ENCODE data around the gene KATNIP.

Gene KATNIP

DNA sequence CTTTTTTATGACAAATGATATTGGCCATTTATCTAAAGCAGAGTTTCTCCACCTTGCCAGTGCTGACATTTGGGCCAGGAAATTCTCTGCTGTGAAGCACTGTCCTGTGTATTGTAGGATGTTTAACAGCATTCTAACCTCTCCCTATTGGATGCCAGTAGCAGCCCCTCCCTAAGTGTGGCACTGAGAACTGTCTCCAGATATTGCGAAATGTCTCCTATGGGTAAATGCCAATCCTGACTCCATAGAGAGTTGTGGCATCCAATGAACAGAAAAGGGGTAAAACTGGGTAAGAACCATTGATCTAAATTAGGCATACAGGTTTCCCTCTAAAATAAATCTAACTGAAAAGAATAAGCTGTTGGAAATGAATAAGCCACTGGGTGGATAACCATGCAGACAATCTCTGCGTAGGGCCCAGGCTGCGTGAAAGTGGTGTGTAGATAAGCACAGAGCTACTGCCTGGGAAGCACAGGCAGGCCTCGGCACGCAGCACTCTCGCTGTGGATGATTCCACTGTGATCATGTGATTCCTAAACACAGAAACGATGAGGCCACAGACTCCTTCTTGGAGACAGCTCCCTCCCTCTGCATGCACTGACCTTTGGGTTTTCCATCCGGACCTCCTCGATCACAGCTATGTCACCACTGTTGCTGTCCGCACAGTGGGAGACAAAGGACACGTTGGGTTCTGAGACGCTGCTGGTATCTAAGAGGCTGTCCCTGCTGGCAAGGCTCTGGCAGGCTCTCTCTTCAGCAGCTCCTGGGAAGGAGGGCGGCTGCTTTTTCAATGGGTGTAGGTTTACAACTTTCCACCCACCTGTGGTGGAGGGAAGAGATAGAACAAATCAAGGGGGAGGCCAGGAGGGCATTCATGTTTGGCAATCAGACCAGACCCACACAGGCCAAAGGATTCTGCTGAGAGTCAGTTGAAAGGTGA lies 44.4 kb upstream of the KATNIP start:
- Histone ChIP-seq H3K27me3 (ENCODE audit: insufficient read depth, poor library complexity, severe bottlenecking) (no peaks in the 10 kb centered on the region), H3K4me3 (replicated peaks; ENCODE audit: insufficient read depth, low read length) (no peak overlapping the region), H3K27ac (replicated peaks) (no peak overlapping the region)
- no peak for DNase-seq (ENCODE audit: low read depth in 1 of 2, low spot score in 1 of 2)
- TF ChIP-seq GABPA (IDR thresholded peaks at IDR 0.05; ENCODE audit: low read depth) (no peak), SPI1 (IDR thresholded peaks at IDR 0.05; ENCODE audit: borderline replicate concordance, low read depth) (no peak), POLR2AphosphoS5 (IDR thresholded peaks at IDR 0.05; ENCODE audit: low read depth) (no peak)
- TF ChIP-seq, protein P1, sequence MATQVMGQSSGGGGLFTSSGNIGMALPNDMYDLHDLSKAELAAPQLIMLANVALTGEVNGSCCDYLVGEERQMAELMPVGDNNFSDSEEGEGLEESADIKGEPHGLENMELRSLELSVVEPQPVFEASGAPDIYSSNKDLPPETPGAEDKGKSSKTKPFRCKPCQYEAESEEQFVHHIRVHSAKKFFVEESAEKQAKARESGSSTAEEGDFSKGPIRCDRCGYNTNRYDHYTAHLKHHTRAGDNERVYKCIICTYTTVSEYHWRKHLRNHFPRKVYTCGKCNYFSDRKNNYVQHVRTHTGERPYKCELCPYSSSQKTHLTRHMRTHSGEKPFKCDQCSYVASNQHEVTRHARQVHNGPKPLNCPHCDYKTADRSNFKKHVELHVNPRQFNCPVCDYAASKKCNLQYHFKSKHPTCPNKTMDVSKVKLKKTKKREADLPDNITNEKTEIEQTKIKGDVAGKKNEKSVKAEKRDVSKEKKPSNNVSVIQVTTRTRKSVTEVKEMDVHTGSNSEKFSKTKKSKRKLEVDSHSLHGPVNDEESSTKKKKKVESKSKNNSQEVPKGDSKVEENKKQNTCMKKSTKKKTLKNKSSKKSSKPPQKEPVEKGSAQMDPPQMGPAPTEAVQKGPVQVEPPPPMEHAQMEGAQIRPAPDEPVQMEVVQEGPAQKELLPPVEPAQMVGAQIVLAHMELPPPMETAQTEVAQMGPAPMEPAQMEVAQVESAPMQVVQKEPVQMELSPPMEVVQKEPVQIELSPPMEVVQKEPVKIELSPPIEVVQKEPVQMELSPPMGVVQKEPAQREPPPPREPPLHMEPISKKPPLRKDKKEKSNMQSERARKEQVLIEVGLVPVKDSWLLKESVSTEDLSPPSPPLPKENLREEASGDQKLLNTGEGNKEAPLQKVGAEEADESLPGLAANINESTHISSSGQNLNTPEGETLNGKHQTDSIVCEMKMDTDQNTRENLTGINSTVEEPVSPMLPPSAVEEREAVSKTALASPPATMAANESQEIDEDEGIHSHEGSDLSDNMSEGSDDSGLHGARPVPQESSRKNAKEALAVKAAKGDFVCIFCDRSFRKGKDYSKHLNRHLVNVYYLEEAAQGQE (IDR thresholded peaks at IDR 0.05; ENCODE audit: insufficient replicate concordance, low read depth): no peak
- TF ChIP-seq, protein P2, sequence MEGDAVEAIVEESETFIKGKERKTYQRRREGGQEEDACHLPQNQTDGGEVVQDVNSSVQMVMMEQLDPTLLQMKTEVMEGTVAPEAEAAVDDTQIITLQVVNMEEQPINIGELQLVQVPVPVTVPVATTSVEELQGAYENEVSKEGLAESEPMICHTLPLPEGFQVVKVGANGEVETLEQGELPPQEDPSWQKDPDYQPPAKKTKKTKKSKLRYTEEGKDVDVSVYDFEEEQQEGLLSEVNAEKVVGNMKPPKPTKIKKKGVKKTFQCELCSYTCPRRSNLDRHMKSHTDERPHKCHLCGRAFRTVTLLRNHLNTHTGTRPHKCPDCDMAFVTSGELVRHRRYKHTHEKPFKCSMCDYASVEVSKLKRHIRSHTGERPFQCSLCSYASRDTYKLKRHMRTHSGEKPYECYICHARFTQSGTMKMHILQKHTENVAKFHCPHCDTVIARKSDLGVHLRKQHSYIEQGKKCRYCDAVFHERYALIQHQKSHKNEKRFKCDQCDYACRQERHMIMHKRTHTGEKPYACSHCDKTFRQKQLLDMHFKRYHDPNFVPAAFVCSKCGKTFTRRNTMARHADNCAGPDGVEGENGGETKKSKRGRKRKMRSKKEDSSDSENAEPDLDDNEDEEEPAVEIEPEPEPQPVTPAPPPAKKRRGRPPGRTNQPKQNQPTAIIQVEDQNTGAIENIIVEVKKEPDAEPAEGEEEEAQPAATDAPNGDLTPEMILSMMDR (IDR thresholded peaks at IDR 0.05; ENCODE audit: insufficient read depth, low read length): no peak

DNA sequence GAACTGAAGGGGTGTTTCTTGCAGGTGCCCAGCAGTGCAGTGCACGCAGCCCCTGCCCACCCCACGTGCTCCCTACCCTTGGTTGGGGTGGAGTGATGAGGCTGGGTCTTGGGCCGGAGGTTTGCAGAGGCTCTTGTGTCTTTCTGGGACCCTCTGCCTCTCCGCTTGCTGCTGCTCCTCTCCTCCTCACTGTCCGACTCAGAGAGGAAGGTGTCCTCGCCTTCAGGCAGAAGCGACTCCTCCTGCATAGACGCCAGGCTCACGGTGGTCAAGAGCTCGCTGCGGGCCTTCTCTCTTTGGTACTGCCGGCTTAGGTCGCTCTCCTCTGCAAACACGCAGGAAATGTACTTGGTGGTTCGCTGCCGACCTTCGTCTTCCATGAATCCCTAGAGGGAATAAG lies 43.2 kb upstream of the KATNIP start:
- TF ChIP-seq, protein P2 (IDR thresholded peaks at IDR 0.05; ENCODE audit: insufficient read depth, low read length): no peak
- TF ChIP-seq SPI1 (IDR thresholded peaks at IDR 0.05; ENCODE audit: borderline replicate concordance, low read depth): no peak
- no peak for TF ChIP-seq POLR2AphosphoS5 (IDR thresholded peaks at IDR 0.05; ENCODE audit: low read depth)
- no peak for TF ChIP-seq GABPA (IDR thresholded peaks at IDR 0.05; ENCODE audit: low read depth)
- TF ChIP-seq, protein P1 (IDR thresholded peaks at IDR 0.05; ENCODE audit: insufficient replicate concordance, low read depth): no peak
- Histone ChIP-seq H3K4me3 (replicated peaks; ENCODE audit: insufficient read depth, low read length) (no peak overlapping the region), H3K27me3 (ENCODE audit: insufficient read depth, poor library complexity, severe bottlenecking) (no peaks in the 10 kb centered on the region), H3K27ac (replicated peaks) (no peak overlapping the region)
- DNase-seq (ENCODE audit: low read depth in 1 of 2, low spot score in 1 of 2): no peak

DNA sequence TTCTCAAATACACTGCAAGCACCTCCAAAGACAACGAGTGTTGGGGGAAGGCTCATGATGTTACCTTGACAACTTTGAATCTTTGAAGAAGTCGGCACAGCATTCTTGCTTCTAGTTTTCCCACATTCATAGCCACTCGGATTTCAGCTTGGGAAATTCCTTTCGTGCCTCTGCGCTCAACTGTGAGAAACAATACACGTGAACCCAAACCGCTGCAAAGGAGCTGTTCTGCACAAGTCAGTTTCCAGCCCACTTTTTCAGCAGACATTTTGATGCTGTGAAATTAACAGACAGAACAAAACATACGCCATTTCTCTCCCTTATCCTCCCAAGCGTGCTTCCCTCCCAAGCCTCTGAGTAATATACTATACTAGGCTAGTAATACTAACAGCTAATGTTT lies 41.5 kb upstream of the KATNIP start:
- TF ChIP-seq POLR2AphosphoS5 (IDR thresholded peaks at IDR 0.05; ENCODE audit: low read depth) (no peak), SPI1 (IDR thresholded peaks at IDR 0.05; ENCODE audit: borderline replicate concordance, low read depth) (no peak), GABPA (IDR thresholded peaks at IDR 0.05; ENCODE audit: low read depth) (no peak)
- TF ChIP-seq, protein P2 (IDR thresholded peaks at IDR 0.05; ENCODE audit: insufficient read depth, low read length): no peak
- TF ChIP-seq, protein P1 (IDR thresholded peaks at IDR 0.05; ENCODE audit: insufficient replicate concordance, low read depth): no peak
- no peak for DNase-seq (ENCODE audit: low read depth in 1 of 2, low spot score in 1 of 2)
- Histone ChIP-seq H3K27me3 (ENCODE audit: insufficient read depth, poor library complexity, severe bottlenecking) (no peaks in the 10 kb centered on the region), H3K27ac (replicated peaks) (no peak overlapping the region), H3K4me3 (replicated peaks; ENCODE audit: insufficient read depth, low read length) (no peak overlapping the region)

All from HL-60 (cell line).